DND-41 (cell line): Measurements from ENCODE around the gene ZNF248.

Source experiments
- ATAC-seq: fragments of 200-7000 bp; cut with Tn5 transposase; 3 replicates; pipeline ENCODE4 v1.9.1; 2021; ENCODE audit warnings: low read depth; ENCODE audit not compliant: insufficient read depth
- DNase-seq: peaks from one replicate; pipeline ENCODE4 v3.0.0-alpha.2; 2020
- H2AFZ ChIP-seq: 2 replicates; pipeline ENCODE4 v1.6.0; 2012; ENCODE audit warnings: low read depth, low read length
- H3K27ac ChIP-seq: 2 replicates; pipeline ENCODE4 v1.5.1; 2012; ENCODE audit warnings: low read length, inconsistent platforms
- H3K27me3 ChIP-seq: fragments of 200-600 bp; sonication (generic); 2 replicates; pipeline ENCODE4 v1.6.0; 2012; ENCODE audit warnings: low read length, mild to moderate bottlenecking, inconsistent platforms; ENCODE audit not compliant: insufficient read depth, poor library complexity
- H3K36me3 ChIP-seq: 2 replicates; pipeline ENCODE4 v1.5.1; 2012; ENCODE audit warnings: low read length, inconsistent platforms; ENCODE audit not compliant: insufficient read depth
- H3K4me1 ChIP-seq: 2 replicates; pipeline ENCODE4 v1.5.1; 2012; ENCODE audit warnings: mild to moderate bottlenecking, low read length; ENCODE audit not compliant: insufficient read depth
- H3K4me2 ChIP-seq: 2 replicates; pipeline ENCODE4 v1.6.0; 2012; ENCODE audit warnings: mild to moderate bottlenecking, moderate library complexity, low read length, inconsistent platforms; ENCODE audit not compliant: insufficient read depth
- H3K4me3 ChIP-seq, 2 experiments: fragments of 200-600 bp in 1 of 2; shearing (Covaris generic) in 1 of 2; 2 replicates each; pipeline ENCODE4 v1.5.1; 2012 to 2016; ENCODE audit warnings: inconsistent platforms in 2 of 2, low read length in 2 of 2, mild to moderate bottlenecking in 2 of 2, low read depth in 1 of 2, moderate library complexity in 1 of 2
- H3K79me2 ChIP-seq: 2 replicates; pipeline ENCODE4 v1.6.0; 2012; ENCODE audit warnings: low read length, inconsistent platforms; ENCODE audit not compliant: insufficient read depth
- H3K9ac ChIP-seq: 2 replicates; pipeline ENCODE4 v1.6.0; 2012; ENCODE audit warnings: low read depth, mild to moderate bottlenecking, inconsistent platforms, low read length, moderate library complexity
- H3K9me3 ChIP-seq: 2 replicates; pipeline ENCODE4 v1.5.1; 2012; ENCODE audit warnings: low read length, moderate library complexity, mild to moderate bottlenecking, inconsistent platforms; ENCODE audit not compliant: insufficient read depth, severe bottlenecking
- H4K20me1 ChIP-seq: 2 replicates; pipeline ENCODE4 v1.6.0; 2012; ENCODE audit warnings: low read length; ENCODE audit not compliant: insufficient read depth
- EZH2 ChIP-seq: IDR thresholded peaks from 3 replicates; pipeline ENCODE4 v1.6.1; 2012; ENCODE audit warnings: borderline replicate concordance, low read depth, mild to moderate bottlenecking, moderate library complexity, low read length, inconsistent platforms; ENCODE audit not compliant: severe bottlenecking
- TF ChIP-seq, protein P1 (sequence below): IDR thresholded peaks from 2 replicates; pipeline ENCODE4 v1.5.1; 2012; ENCODE audit warnings: borderline replicate concordance, low read length, moderate library complexity, mild to moderate bottlenecking; ENCODE audit not compliant: poor library complexity, severe bottlenecking; ENCODE audit errors: extremely low read depth

The ZNF248 gene

DNA sequence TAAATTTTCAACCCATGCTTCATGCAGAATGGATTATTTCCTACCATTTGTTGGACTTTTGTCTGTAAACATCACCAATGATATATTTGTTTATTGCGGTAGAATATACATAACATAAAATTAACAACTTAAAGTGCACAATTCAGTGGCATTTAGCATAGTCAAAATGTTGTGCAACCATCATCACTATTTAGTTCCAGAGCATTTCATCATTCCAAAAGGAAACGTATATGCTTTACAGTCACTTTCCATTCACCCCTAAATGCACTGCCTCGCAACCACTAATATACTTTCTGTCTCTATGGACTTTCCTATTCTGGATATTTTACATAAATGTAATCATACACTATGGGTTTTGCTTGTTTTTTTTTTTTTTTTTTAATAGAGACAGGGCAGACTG lies 11.4 kb upstream of the ZNF248 start:
- H2AFZ ChIP-seq, result no peak overlapping the region
- H4K20me1 ChIP-seq, result no peaks in the 10 kb centered on the region
- H3K27ac ChIP-seq, result no peak overlapping the region
- DNase-seq (no peak), ATAC-seq (no peak)
- TF ChIP-seq, protein P1, sequence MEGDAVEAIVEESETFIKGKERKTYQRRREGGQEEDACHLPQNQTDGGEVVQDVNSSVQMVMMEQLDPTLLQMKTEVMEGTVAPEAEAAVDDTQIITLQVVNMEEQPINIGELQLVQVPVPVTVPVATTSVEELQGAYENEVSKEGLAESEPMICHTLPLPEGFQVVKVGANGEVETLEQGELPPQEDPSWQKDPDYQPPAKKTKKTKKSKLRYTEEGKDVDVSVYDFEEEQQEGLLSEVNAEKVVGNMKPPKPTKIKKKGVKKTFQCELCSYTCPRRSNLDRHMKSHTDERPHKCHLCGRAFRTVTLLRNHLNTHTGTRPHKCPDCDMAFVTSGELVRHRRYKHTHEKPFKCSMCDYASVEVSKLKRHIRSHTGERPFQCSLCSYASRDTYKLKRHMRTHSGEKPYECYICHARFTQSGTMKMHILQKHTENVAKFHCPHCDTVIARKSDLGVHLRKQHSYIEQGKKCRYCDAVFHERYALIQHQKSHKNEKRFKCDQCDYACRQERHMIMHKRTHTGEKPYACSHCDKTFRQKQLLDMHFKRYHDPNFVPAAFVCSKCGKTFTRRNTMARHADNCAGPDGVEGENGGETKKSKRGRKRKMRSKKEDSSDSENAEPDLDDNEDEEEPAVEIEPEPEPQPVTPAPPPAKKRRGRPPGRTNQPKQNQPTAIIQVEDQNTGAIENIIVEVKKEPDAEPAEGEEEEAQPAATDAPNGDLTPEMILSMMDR, result no peak
- TF ChIP-seq EZH2, result no peak
- no peaks in the 10 kb centered on the region for H3K79me2 ChIP-seq
- H3K9me3 ChIP-seq, result no peaks in the 10 kb centered on the region
- no peak overlapping the region for H3K4me2 ChIP-seq
- H3K4me1 ChIP-seq, result no peaks in the 10 kb centered on the region
- H3K4me3 ChIP-seq, result no peak overlapping the region
- no peaks in the 10 kb centered on the region for H3K36me3 ChIP-seq
- H3K27me3 ChIP-seq, result no peaks in the 10 kb centered on the region
- H3K9ac ChIP-seq, result no peak overlapping the region

DNA sequence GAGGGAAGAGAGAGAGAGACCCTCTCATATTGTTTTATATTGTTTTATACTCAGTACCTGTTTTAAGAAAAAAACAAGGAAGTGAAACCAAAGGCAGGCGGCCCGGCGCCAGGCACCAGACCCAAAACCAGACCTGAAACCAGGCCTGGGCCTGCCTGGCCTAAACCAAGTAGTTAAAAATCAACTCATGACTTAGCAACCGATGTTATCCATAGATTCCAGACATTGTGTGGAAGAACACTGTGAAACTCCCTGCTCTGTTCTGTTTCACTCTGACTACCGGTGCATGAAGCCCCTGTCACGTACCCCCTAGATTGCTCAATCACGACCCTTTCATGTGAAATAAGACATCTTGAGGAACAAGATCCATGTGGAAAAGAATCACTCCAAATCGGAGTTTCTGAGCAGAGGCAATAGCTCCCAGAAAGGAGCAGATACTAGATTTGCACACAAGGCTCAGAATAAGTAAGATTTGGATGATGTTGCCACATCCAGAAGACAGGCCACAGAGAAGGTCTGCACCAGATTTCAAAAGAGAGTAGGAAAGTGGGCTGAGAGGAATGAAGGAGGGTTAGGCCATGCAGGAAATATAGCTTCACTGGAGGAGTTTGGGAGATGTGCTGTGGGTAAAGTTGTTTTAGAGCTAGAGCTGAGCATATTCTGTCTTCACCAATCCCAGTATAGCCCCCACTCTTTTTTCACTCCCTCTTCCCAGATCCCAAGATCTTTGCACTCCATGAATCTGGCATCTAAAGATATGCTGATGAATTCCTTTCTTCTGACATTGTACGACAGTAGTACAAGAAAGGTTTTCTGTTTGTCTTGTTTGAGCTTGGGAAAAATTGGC lies 8.8 kb upstream of the ZNF248 start:
- H4K20me1 ChIP-seq, result no peaks in the 10 kb centered on the region
- H3K27ac ChIP-seq, result no peak overlapping the region
- DNase-seq (no peak), ATAC-seq (no peak)
- no peaks in the 10 kb centered on the region for H3K36me3 ChIP-seq
- no peak overlapping the region for H3K9ac ChIP-seq
- no peaks in the 10 kb centered on the region for H3K27me3 ChIP-seq
- no peak overlapping the region for H3K4me2 ChIP-seq
- TF ChIP-seq EZH2, result no peak
- TF ChIP-seq, protein P1, result no peak
- H3K9me3 ChIP-seq, result no peaks in the 10 kb centered on the region
- H3K4me3 ChIP-seq, result no peak overlapping the region
- H2AFZ ChIP-seq, result no peak overlapping the region
- H3K79me2 ChIP-seq, result no peaks in the 10 kb centered on the region
- H3K4me1 ChIP-seq, result no peaks in the 10 kb centered on the region

- no peak for ATAC-seq
- Histone ChIP-seq H2AFZ (no peak overlapping the region), H3K79me2 (no peaks in the 10 kb centered on the region), H3K27ac (no peak overlapping the region), H3K9ac (no peak overlapping the region), H3K36me3 (no peaks in the 10 kb centered on the region), H3K4me3 (no peak overlapping the region), H3K27me3 (no peaks in the 10 kb centered on the region), H3K9me3 (no peaks in the 10 kb centered on the region), H3K4me1 (no peaks in the 10 kb centered on the region), H4K20me1 (no peaks in the 10 kb centered on the region), H3K4me2 (no peak overlapping the region)
- DNase-seq, result no peak
- TF ChIP-seq, protein P1, result no peak
- TF ChIP-seq EZH2, result no peak
Measured at GRCh38 chr10:37865264-37865663, 7.9 kb upstream of the ZNF248 start.
